Testis (tissue), 3 donors: ENCODE data around the gene TCF21. TPM values are rescaled to one million over a fixed set of nuclear protein-coding genes. Genes with fewer than 3 reads are reported as not detected.

Source experiments
- DNase-seq: peaks from one replicate; pipeline ENCODE4 v3.0.0-alpha.2; 2019
- H3K27ac ChIP-seq, 2 donors: fragments of 200-600 bp; sonication (generic); one replicate each; pipeline ENCODE4 v1.5.1; 2019
- H3K27me3 ChIP-seq: fragments of 200-600 bp; sonication (generic); one replicate; pipeline ENCODE4 v1.5.1; 2019
- H3K36me3 ChIP-seq: fragments of 200-600 bp; sonication (generic); one replicate; pipeline ENCODE4 v1.5.1; 2017; ENCODE audit warnings: low read depth; ENCODE audit errors: missing control alignments
- H3K4me1 ChIP-seq: fragments of 200-600 bp; sonication (generic); one replicate; pipeline ENCODE4 v1.5.1; 2019
- H3K4me3 ChIP-seq, 2 donors: fragments of 200-600 bp; sonication (generic); one replicate each; pipeline ENCODE4 v1.5.1; 2017 to 2019
- H3K9me3 ChIP-seq: fragments of 200-600 bp; sonication (generic); one replicate; pipeline ENCODE4 v1.5.1; 2017
- CTCF ChIP-seq, 3 experiments: fragments of 450-650 bp in 2 of 3; fragments of 200-600 bp in 1 of 3; sonication (generic) in 1 of 3; IDR thresholded peaks; one replicate each; pipeline ENCODE4 v1.5.1; 2016 to 2019; ENCODE audit warnings: antibody characterized with exemption in 3 of 3, mild to moderate bottlenecking in 2 of 3, moderate library complexity in 1 of 3
- POLR2A ChIP-seq: fragments of 450-650 bp; IDR thresholded peaks from one replicate; pipeline ENCODE4 v1.6.1; 2017; ENCODE audit warnings: antibody characterized with exemption, mild to moderate bottlenecking, moderate library complexity
- WGBS, 2 donors: methylation state at CpG; one replicate each; pipeline ENCODE4 v1.1.5; 2018; 5-methylcytosine and 5-hydroxymethylcytosine counted together
- intact Hi-C: fragments of 100-400 bp; cut with DNase I; formaldehyde crosslinking; loops from one replicate; pipeline ENCODE4 v1.15.1; 2023; ENCODE audit warnings: low total_unique reads
- polyA plus RNA-seq: library from polyadenylated mRNA; stranded (reverse); fragments of 350-450 nt; fragmentation: Illumina TruSeq; extraction: RNeasy Lipid Tissue Mini Kit (QIAGEN cat#74804); gene quantifications from one replicate; pipeline ENCODE4 v1.2.3, GENCODE V29; 2014; ENCODE audit warnings: low read depth, low replicate concordance; ENCODE audit not compliant: insufficient read depth
- total RNA-seq, 2 donors: library from RNA; depleted of rRNA; stranded (reverse); fragments of >200 nt; gene quantifications; one replicate each; pipeline ENCODE4 v1.2.3, GENCODE V29; 2016

The TCF21 gene
- total and polyA plus RNA-seq, 3 donors from 2014 or later = 2.8 to 4.8 (median 3.7) TPM

- intact Hi-C loops = no loop called here
- Histone ChIP-seq H3K4me3 (no peak overlapping the region), H3K27ac (no peak overlapping the region), H3K36me3 (no peaks in the 10 kb centered on the region), H3K4me1 (no peaks in the 10 kb centered on the region), H3K27me3 (no peaks in the 10 kb centered on the region), H3K9me3 (no peaks in the 10 kb centered on the region)
- TF ChIP-seq CTCF (IDR thresholded peaks at IDR 0.05) = no peak
- TF ChIP-seq POLR2A = no peak
- DNase-seq = no peak
Observed at GRCh38 chr6:133871131-133871530, 17.8 kb upstream of the TCF21 start.

GRCh38 chr6:133873538-133873937, 15.4 kb upstream of the TCF21 start:
- intact Hi-C loops = no loop called here
- no peaks in the 10 kb centered on the region for H3K4me1 ChIP-seq
- WGBS, 2 donors = 88% methylated on average over 5 of the region's 5 CpGs
- no peak overlapping the region for H3K27ac ChIP-seq
- no peaks in the 10 kb centered on the region for H3K36me3 ChIP-seq
- no peaks in the 10 kb centered on the region for H3K27me3 ChIP-seq
- no peak overlapping the region for H3K4me3 ChIP-seq
- H3K9me3 ChIP-seq = no peaks in the 10 kb centered on the region
- no peak for DNase-seq
- no peak for TF ChIP-seq POLR2A
- TF ChIP-seq CTCF (IDR thresholded peaks at IDR 0.05) = no peak

- H3K27me3 ChIP-seq = no peaks in the 10 kb centered on the region
- H3K27ac ChIP-seq = no peak overlapping the region
- H3K36me3 ChIP-seq = no peaks in the 10 kb centered on the region
- H3K4me3 ChIP-seq = no peak overlapping the region
- H3K9me3 ChIP-seq = no peaks in the 10 kb centered on the region
- 71 to 79% methylated on average over 5 of the region's 5 CpGs for WGBS, 2 donors
- no peak for DNase-seq
- H3K4me1 ChIP-seq = no peaks in the 10 kb centered on the region
- intact Hi-C loops = no loop called here
- TF ChIP-seq CTCF (IDR thresholded peaks at IDR 0.05) (no peak), POLR2A (no peak)
Observed at GRCh38 chr6:133877116-133877515, 11.8 kb upstream of the TCF21 start.

GRCh38 chr6:133880006-133880405, 8.9 kb upstream of the TCF21 start:
- Histone ChIP-seq H3K36me3 (no peaks in the 10 kb centered on the region), H3K27me3 (no peaks in the 10 kb centered on the region), H3K4me3 (no peak overlapping the region), H3K27ac (no peak overlapping the region), H3K9me3 (no peaks in the 10 kb centered on the region), H3K4me1 (no peaks in the 10 kb centered on the region)
- no peak for DNase-seq
- TF ChIP-seq POLR2A = no peak
- TF ChIP-seq CTCF (IDR thresholded peaks at IDR 0.05) = no peak
- intact Hi-C loops = no loop called here

- no peak for TF ChIP-seq CTCF (IDR thresholded peaks at IDR 0.05)
- TF ChIP-seq POLR2A = no peak
- Histone ChIP-seq H3K27ac (no peak overlapping the region), H3K4me1 (peaks cover 3% of the 10 kb centered on the region), H3K27me3 (no peaks in the 10 kb centered on the region), H3K36me3 (no peaks in the 10 kb centered on the region), H3K4me3 (no peak overlapping the region), H3K9me3 (no peaks in the 10 kb centered on the region)
- 72 to 90% methylated on average over 2 of the region's 2 CpGs for WGBS, 2 donors
- intact Hi-C loops = no loop called here
- no peak for DNase-seq
Observed at GRCh38 chr6:133880896-133881295, 8.0 kb upstream of the TCF21 start.
